Measurements from ENCODE around the gene FAM184B.

Gene FAM184B

GRCh38 chr4:17816142-17816541 is 34.7 kb upstream of the FAM184B start:
- peaks cover 3% of the 10 kb centered on the region; the same call in 1 of the 2 replicates for H3K36me3 ChIP-seq (replicated peaks; ENCODE audit: insufficient read depth, low read length)
- no peaks in the 10 kb centered on the region; the same call in 1 of the 2 replicates for H4K20me1 ChIP-seq (ENCODE audit: insufficient read depth, low read length)
- DNase-seq = no peak
- H3K4me1 ChIP-seq (ENCODE audit: low read length) = 0 out of 2 replicates have a peak, but pooled peaks cover 10% of the 10 kb centered on the region
- no peaks in the 10 kb centered on the region for H3K9me2 ChIP-seq (replicated peaks; ENCODE audit: insufficient read depth, low read length)
- H3K4me2 ChIP-seq (ENCODE audit: low read depth, low read length) = no peak overlapping the region
- no peak overlapping the region for H3K27ac ChIP-seq (ENCODE audit: low read length)
- 0 out of 2 replicates have a peak, but pooled peaks cover 4% of the 10 kb centered on the region for H3F3A ChIP-seq (ENCODE audit: insufficient read depth, low read length)
- H3K79me2 ChIP-seq (ENCODE audit: low read length) = peaks cover 80% of the 10 kb centered on the region
- no peaks in the 10 kb centered on the region for H3K9me3 ChIP-seq (replicated peaks; ENCODE audit: insufficient read depth, low read length)
- no peak overlapping the region for H2AFZ ChIP-seq (ENCODE audit: low read length)
- TF ChIP-seq EZH2 (optimal IDR thresholded peaks at IDR 0.05; ENCODE audit: low read depth, low read length) (no peak), CTCF (IDR thresholded peaks at IDR 0.05; ENCODE audit: low read length) (no peak), EZH2phosphoT487 (IDR thresholded peaks at IDR 0.05; ENCODE audit: low read length) (no peak)
- H3K27me3 ChIP-seq (replicated peaks; ENCODE audit: insufficient read depth, low read length) = no peaks in the 10 kb centered on the region
- no peak overlapping the region for H3K9ac ChIP-seq (ENCODE audit: low read length)
- H3K4me3 ChIP-seq (ENCODE audit: low read length) = no peak overlapping the region

- Histone ChIP-seq H2AFZ (ENCODE audit: low read length) (no peak overlapping the region), H3K27me3 (replicated peaks; ENCODE audit: insufficient read depth, low read length) (no peaks in the 10 kb centered on the region)
Observed at GRCh38 chr4:17814140-17814539, 32.7 kb upstream of the FAM184B start.

GRCh38 chr4:17812801-17813200 is 31.4 kb upstream of the FAM184B start:
- Histone ChIP-seq H4K20me1 (ENCODE audit: insufficient read depth, low read length) (peaks cover 6% of the 10 kb centered on the region; the same call in 1 of the 2 replicates), H3K9me2 (replicated peaks; ENCODE audit: insufficient read depth, low read length) (no peaks in the 10 kb centered on the region), H3K4me3 (ENCODE audit: low read length) (peak overlapping the region; percentile 91), H3K79me2 (ENCODE audit: low read length) (peaks cover 97% of the 10 kb centered on the region), H3K9me3 (replicated peaks; ENCODE audit: insufficient read depth, low read length) (no peaks in the 10 kb centered on the region), H3K9ac (ENCODE audit: low read length) (peak overlapping the region; percentile 82; the same call in 1 of the 2 replicates), H2AFZ (ENCODE audit: low read length) (no peak overlapping the region), H3K27me3 (replicated peaks; ENCODE audit: insufficient read depth, low read length) (no peaks in the 10 kb centered on the region), H3F3A (ENCODE audit: insufficient read depth, low read length) (peaks cover 13% of the 10 kb centered on the region), H3K36me3 (replicated peaks; ENCODE audit: insufficient read depth, low read length) (peaks cover 3% of the 10 kb centered on the region; the same call in 1 of the 2 replicates), H3K4me2 (ENCODE audit: low read depth, low read length) (peak overlapping the region; percentile 65), H3K27ac (ENCODE audit: low read length) (no peak overlapping the region), H3K4me1 (ENCODE audit: low read length) (peaks cover 15% of the 10 kb centered on the region)
- TF ChIP-seq EZH2 (optimal IDR thresholded peaks at IDR 0.05; ENCODE audit: low read depth, low read length) = no peak
- TF ChIP-seq EZH2phosphoT487 (IDR thresholded peaks at IDR 0.05; ENCODE audit: low read length) = no peak
- no peak for TF ChIP-seq CTCF (IDR thresholded peaks at IDR 0.05; ENCODE audit: low read length)
- DNase-seq = no peak

More at GRCh38 chr4:17814140-17814539, 32.7 kb upstream of the FAM184B start:
- Histone ChIP-seq H3K4me2 (ENCODE audit: low read depth, low read length) (no peak overlapping the region), H3K79me2 (ENCODE audit: low read length) (peaks cover 96% of the 10 kb centered on the region), H4K20me1 (ENCODE audit: insufficient read depth, low read length) (no peaks in the 10 kb centered on the region; the same call in 1 of the 2 replicates), H3K9me3 (replicated peaks; ENCODE audit: insufficient read depth, low read length) (no peaks in the 10 kb centered on the region), H3F3A (ENCODE audit: insufficient read depth, low read length) (peaks cover 12% of the 10 kb centered on the region), H3K9me2 (replicated peaks; ENCODE audit: insufficient read depth, low read length) (no peaks in the 10 kb centered on the region), H3K4me1 (ENCODE audit: low read length) (0 out of 2 replicates have a peak, but pooled peaks cover 10% of the 10 kb centered on the region), H3K9ac (ENCODE audit: low read length) (no peak overlapping the region), H3K27ac (ENCODE audit: low read length) (no peak overlapping the region), H3K4me3 (ENCODE audit: low read length) (no peak overlapping the region), H3K36me3 (replicated peaks; ENCODE audit: insufficient read depth, low read length) (peaks cover 3% of the 10 kb centered on the region; the same call in 1 of the 2 replicates)
- TF ChIP-seq EZH2phosphoT487 (IDR thresholded peaks at IDR 0.05; ENCODE audit: low read length) = no peak
- no peak for TF ChIP-seq EZH2 (optimal IDR thresholded peaks at IDR 0.05; ENCODE audit: low read depth, low read length)
- TF ChIP-seq CTCF (IDR thresholded peaks at IDR 0.05; ENCODE audit: low read length) = no peak
- DNase-seq = no peak
